Activated CD8-positive, alpha-beta T cell treated with anti-CD3 and anti-CD28 coated beads, Interleukin-2, amount 10 ng/mL, durations not matched to agents 7 days and 5 days (primary cell): Measurements from ENCODE around the gene COL9A3. TPM values are rescaled to one million over a fixed set of nuclear protein-coding genes. Genes with fewer than 3 reads are reported as not detected.

Experiments used
- total RNA-seq, 2 experiments: library from RNA; stranded (reverse); gene quantifications; one replicate each; pipeline ENCODE4 v1.2.3, GENCODE V29; 2021

Gene COL9A3
- total RNA-seq, 2 experiments from 2014 or later = not detected

Other genes with a start within 250 kb of the COL9A3 start
- gene SLCO4A1, start 174.5 kb upstream of the COL9A3 start, total RNA-seq = 10 to 100 TPM; 79.4 to 79.9 TPM
- under 1 TPM; 0.13 to 0.21 TPM for gene NTSR1, start 108.2 kb upstream of the COL9A3 start, total RNA-seq
- 10 to 100 TPM; 18.3 to 19.2 TPM for gene MRGBP, start 20.6 kb upstream of the COL9A3 start, total RNA-seq
- 10 to 100 TPM; 67.0 to 76.6 TPM for gene OGFR, start 12.2 kb upstream of the COL9A3 start, total RNA-seq
- 1 to 10 TPM; 7.9 to 9.6 TPM for gene TCFL5, start 44.8 kb downstream of the COL9A3 start, total RNA-seq
- gene DIDO1, start 109.5 kb downstream of the COL9A3 start, total RNA-seq = 10 to 100 TPM; 69.6 to 74.0 TPM
- 10 to 100 TPM; 37.3 to 39.7 TPM for gene GID8, start 121.1 kb downstream of the COL9A3 start, total RNA-seq
- gene SLC17A9, start 135.7 kb downstream of the COL9A3 start, total RNA-seq = 10 to 100 TPM; 57.8 to 69.7 TPM
- not detected for gene BHLHE23, start 189.9 kb downstream of the COL9A3 start, total RNA-seq